Omental fat pad (tissue), 4 donors: ENCODE data around the gene SLC25A39. TPM values are rescaled to one million over a fixed set of nuclear protein-coding genes. Genes with fewer than 3 reads are reported as not detected.
"Not testable (repeated sequence)": the region's sequence is repeated elsewhere in the genome, so short reads cannot be mapped to it uniquely, and the experiment has no call there.

Source experiments
- ATAC-seq: fragments of 150-250 bp; one replicate; pipeline ENCODE4 v1.9.1; 2016; ENCODE audit warnings: mild to moderate bottlenecking, moderate library complexity; ENCODE audit not compliant: low FRiP score
- DNase-seq: peaks from one replicate; pipeline ENCODE4 v3.0.0-alpha.2; 2019; ENCODE audit warnings: low spot score
- CTCF ChIP-seq, 3 donors: fragments of 450-650 bp; IDR thresholded peaks; one replicate each; pipeline ENCODE4 v1.5.1; 2016 to 2017; ENCODE audit warnings: antibody characterized with exemption in 3 of 3, mild to moderate bottlenecking in 3 of 3, moderate library complexity in 2 of 3
- total RNA-seq, 4 donors: library from RNA; depleted of rRNA; stranded (reverse); fragments of >200 nt; gene quantifications; one replicate each; pipeline ENCODE4 v1.1.0, GENCODE V29; 2016

SLC25A39 gene
- total RNA-seq, 4 donors from 2014 or later = 46.0 to 75.7 (median 60.7) TPM

GRCh38 chr17:44348234-44348987 lies 23.8 kb upstream of the SLC25A39 start:
- no peak for TF ChIP-seq CTCF (IDR thresholded peaks at IDR 0.05)
- ATAC-seq (no peak), DNase-seq (no peak)

- ATAC-seq, DNase-seq: not testable (repeated sequence)
These were observed 22.8 kb upstream of the SLC25A39 start for GRCh38 chr17:44347206-44348055.

GRCh38 chr17:44346064-44346844 lies 21.6 kb upstream of the SLC25A39 start:
- no peak for DNase-seq
- no peak for ATAC-seq
- no peak for TF ChIP-seq CTCF (IDR thresholded peaks at IDR 0.05)

- no peak for TF ChIP-seq CTCF (IDR thresholded peaks at IDR 0.05)
- peak; percentile 12 for ATAC-seq
- DNase-seq = no peak
These were observed 20.9 kb upstream of the SLC25A39 start for GRCh38 chr17:44345454-44346026.

GRCh38 chr17:44344939-44345453 lies 20.4 kb upstream of the SLC25A39 start, which contains the start of gene GRN:
Gene GRN, plus strand, starts transcription at chr17:44345302. Its CDS starts 3,863 bp downstream, at chr17:44349165.
- no peak for TF ChIP-seq CTCF (IDR thresholded peaks at IDR 0.05)

GRCh38 chr17:44343510-44344209 lies 19.0 kb upstream of the SLC25A39 start:
- TF ChIP-seq CTCF (IDR thresholded peaks at IDR 0.05) = no peak
- ATAC-seq (no peak), DNase-seq (no peak)

More at GRCh38 chr17:44344939-44345453, 20.4 kb upstream of the SLC25A39 start, which contains the start of gene GRN:
- ATAC-seq (peak; percentile 98), DNase-seq (peak; percentile 88)

- DNase-seq, ATAC-seq: not testable (repeated sequence)
These were observed 15.9 kb upstream of the SLC25A39 start for GRCh38 chr17:44340553-44340952.
